Stimulated activated CD4-positive, alpha-beta T cell treated with anti-CD3 and anti-CD28 coated beads, Interleukin-4, amount 100 ng/mL, for 1 hour (primary cell): ENCODE data around the gene DRAM1.
"Not testable (repeated sequence)": the region's sequence is repeated elsewhere in the genome, so short reads cannot be mapped to it uniquely, and the experiment has no call there.

Experiments
- DNase-seq: peaks from one replicate; pipeline ENCODE4 v3.0.0-alpha.2; 2020

DRAM1 gene

DNA sequence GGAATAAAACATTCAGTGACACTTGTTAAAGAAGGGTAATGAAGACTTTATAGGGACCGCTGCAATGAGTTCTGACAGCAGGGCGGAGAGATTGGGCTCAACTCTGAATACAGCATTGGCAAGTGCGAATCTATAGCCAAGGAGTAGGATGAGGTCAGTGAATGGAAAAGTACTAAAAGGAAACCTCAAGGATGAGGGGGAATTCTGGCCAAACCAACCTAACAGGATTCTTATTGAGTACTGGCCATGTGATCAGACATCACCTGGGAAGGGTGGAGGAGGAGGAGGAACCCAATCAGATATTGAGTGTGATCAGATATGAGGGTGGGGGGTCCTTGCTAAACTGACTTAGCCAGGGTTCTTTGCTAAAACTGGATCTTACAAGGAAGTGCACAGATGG is 31.0 kb downstream of the DRAM1 start:
- no peak for DNase-seq

DNA sequence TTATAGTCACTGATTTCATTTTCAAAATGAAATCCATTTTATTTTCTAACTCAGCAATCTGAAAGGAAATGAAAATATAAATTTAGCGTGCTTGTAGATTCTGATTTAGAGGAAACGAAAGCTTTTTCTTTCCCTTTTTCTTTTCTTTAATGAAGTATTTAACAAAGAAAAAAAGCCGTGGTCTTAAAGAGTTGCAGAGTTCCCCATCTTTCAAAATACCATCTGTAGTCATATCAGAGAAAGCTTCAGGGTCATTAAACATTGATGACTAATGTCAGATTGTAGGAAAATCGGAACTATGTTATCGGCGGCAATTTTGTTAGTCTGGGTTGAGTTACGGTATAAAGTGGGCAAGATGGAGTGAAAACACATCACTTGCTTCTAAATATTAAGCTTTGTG is 32.3 kb downstream of the DRAM1 start:
- no peak for DNase-seq

DNA sequence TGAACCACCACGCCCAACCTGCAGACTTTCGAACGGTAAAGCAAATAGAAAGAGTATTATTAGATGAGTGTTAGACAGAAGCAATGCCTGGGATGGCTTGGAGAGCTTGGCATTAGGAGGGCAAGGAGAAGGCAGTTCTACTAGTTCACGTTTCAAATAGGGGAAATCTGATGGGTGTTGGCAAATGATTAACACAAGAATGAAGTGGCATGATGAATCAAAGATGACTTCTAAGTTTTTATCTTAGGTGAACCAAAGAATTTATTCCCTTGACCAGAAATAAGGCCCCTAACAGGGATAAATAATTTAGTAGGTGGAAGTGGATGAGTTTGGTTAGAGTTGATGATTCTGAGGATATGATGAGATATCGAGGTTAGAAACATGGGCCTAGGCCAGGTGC is 38.5 kb downstream of the DRAM1 start:
- DNase-seq = no peak

DNA sequence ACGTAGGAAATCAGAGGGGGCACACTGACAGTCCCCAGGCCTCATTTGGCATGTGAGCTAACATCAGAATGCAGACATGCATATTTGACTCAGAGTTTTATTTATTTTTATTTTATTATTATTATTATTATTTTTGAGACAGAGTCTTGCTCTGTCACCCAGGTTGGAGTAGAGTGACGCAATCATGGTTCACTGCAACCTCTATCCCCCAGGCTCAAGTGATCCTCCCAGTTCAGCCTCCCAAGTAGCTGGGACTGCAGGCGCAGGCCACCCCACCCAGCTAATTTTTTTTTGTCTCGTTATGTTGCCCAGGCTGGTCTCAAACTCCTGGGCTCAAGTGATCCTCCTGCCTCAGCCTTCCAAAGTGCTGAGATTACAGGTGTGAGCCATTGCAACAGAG is 41.4 kb downstream of the DRAM1 start:
- not testable (repeated sequence) for DNase-seq

DNA sequence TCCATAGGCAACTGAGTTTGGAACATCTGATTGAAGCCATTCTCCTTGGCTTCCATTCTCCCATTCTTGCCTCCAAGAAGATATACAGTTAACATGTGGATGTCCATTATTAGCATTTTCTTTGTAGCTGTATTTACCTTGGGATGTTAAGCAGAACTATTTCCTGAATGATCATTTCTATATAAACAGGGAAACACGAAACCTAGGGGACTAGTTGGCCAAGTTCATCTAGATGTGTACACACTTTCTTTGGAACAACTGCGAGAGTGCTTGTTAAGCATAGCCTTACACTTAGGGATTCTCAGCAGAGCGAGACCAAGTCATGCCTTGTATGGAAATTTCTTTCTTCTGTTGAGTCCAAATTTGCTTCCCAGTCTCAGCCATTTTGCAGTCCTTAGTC is 42.1 kb downstream of the DRAM1 start:
- no peak for DNase-seq

DNA sequence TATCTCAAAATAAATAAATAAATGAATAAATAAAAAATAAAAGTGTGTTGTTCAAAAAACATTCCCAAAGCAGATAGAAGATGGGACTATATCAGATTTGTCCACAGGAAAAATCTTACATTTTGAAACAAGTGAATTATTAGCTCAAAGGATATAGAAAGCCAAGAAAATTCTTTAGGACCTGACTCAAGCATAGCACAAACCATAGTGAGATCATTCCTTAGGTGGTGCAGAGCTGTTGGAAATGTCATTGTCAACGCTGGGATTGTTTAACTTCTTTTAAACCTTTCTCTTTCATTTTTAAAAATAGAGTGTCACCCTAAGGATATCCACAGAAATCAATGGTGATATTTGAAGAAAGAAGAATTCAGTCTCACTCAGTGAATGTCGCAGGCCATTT is 43.5 kb downstream of the DRAM1 start:
- DNase-seq = no peak

DNA sequence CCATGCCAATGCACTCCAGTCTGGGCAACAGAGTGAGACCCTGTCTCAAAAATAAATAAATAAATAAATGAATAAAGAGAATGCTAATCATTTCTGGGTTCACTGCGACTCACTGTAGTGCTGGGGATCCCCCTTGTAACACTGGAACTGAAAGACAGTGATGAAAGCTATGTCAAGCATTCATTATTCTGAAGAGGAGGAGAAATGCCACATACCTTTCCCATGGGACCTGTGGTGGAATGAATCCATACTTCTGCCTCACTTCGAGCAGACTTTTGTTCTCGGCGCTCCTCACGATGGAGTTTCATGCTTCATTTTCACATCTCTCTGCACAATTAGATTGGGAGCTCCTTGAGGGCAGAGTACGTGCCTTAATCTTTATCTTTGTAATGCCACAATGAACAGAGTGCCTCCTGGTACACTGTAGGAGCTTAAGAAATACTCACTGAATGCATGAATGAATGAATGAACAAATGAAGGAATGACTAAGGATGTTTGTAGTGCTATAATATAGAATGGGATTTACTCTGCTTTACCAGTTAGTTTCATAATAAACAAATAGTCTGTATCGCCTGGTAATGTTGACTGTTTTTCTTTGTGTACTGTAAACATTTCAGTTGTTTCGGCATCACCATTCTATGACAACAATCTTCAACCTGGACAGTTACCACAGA is 45.8 kb downstream of the DRAM1 start:
- no peak for DNase-seq

DNA sequence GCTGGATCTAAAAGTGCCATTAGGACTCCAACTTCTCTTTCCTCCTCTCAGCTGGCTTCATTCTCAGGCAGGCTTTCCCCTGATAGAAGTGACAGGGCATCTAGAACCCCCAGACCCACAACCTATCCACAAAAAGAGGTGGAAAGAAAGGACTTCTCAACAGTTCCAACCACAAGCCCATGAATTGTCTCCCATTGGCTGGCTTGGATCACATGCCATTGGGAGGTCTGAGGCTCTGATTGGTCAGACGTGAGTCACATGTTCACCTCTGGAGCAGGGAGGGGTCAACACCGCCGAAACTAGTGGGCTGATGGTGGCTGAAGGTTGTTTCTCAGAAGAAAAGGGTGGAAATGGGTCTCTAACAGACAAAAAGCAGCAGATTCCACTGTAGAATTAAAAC is 47.2 kb downstream of the DRAM1 start:
- no peak for DNase-seq

DNA sequence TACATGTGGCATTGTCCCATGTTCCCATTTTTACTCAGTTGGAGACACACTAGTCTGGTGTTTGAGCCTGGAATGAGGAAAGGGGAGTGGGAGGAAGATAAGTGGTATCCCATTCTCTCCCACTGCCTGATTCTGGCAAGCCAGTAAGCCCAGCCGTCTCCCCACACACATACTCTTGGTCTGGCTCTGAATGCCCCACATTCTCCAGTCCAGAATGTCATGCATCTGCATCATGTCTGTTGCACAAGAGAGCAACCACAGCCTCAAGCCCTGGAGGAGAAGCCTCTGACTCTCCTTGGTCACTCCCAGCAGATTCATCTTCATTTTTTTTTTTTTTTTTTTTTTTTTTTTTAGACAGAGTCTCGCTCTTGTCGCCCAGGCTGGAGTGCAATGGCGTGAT is 48.0 kb downstream of the DRAM1 start:
- no peak for DNase-seq

DNA sequence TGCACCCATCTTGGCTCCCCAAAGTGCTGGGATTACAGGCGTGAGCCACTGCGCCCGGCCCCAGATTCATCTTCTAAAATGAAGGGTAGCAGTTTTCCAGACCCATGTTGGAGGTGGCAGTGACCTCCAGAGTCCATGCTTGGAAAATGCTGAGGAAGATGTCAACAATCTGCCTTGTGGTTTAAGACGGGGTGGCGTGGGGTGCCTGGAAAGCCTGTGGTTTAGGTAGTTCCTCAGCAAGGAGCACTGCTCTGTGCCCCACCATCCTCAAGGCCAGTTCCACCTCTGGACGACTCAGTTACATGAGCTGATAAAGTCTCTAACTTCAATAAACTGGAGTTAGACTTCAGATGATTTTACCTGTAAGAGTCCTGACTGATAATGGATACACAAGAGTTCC is 48.6 kb downstream of the DRAM1 start:
- no peak for DNase-seq

DNA sequence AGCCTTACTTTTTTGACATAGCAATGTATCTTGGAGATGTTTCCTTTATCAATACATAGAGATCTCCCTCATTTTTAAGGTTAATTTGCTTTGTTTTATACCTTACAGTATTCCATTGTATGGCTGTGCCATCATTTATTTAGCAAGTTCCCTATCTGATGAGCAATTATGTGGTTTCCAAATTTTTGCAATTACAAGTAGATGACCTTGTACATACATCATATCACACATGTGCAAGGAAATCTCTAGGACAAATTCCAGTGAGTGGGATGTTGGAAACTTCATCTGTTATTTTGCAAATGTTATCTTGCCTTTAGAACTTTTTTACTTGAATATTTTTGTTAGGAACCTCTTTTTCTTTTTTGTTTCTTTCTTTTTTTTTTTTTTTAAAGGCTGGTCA is 49.7 kb downstream of the DRAM1 start:
- DNase-seq = no peak

DNA sequence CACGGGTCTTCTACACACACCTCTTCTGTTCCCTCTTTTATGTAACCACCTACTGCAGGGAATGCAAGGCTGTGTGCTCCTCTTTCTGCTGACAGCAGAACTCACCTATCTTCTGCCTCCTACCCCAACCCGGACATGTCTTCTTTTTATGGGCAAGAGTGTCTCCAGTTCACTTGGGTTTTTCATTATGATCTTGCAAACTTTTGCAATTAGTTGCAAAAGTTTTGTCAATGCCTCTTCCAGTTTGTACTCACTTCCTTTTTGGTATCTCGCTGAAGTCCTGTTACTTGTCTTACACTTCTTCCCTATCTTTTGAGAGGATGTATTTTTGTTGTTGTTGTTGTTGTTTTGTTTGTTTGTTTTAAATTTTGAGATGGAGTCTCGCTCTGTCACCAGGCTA is 50.6 kb downstream of the DRAM1 start:
- no peak for DNase-seq

DNA sequence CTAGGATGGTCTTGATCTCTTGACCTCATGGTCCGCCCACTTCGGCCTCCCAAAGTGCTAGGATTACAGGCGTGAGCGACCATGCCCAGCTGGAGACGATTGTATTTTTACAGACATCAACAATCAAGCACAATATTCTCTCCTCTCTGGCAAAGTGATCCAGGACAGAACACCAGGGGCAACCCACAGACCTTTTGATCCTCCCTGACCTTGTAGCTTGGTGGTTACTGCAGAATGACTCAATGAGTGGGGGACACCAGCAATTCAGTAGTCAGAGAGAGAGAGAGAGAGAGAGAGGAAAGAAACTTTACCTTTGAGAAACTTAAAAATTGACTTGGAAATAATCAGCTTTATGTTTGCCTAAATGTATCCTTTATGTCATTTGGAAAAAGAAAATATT is 51.2 kb downstream of the DRAM1 start:
- DNase-seq = no peak

DNA sequence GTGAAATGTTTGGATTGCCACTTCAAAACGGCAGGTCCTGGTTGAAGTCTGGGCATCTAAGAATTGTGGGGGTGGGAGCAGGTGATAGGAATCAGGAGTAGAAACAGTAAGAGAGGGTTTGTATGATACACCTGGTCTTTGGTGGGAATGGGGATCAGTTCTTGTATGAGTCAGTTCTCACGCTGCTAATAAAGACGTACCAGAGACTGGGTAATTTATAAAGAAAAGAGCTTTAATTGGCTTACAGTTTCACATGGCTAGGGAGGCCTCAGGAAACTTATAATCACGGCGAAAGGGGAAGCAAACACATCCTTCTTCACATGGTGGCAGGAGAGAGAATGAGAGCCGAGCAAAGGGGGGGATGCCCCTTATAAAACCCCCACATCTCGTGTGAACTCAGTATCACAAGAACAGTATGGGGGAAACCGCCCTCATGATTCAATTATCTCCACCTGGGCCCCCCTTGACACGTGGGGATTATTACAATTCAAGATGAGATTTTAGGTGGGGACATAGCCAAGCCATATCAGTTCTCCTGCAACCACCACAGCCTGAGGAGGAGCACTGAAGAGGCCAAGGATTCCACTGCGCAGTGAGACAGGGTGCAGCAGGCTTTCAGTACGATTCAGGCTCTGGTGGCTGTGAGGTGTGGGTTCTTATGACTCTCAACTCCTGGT is 52.1 kb downstream of the DRAM1 start:
- DNase-seq = no peak

DNA sequence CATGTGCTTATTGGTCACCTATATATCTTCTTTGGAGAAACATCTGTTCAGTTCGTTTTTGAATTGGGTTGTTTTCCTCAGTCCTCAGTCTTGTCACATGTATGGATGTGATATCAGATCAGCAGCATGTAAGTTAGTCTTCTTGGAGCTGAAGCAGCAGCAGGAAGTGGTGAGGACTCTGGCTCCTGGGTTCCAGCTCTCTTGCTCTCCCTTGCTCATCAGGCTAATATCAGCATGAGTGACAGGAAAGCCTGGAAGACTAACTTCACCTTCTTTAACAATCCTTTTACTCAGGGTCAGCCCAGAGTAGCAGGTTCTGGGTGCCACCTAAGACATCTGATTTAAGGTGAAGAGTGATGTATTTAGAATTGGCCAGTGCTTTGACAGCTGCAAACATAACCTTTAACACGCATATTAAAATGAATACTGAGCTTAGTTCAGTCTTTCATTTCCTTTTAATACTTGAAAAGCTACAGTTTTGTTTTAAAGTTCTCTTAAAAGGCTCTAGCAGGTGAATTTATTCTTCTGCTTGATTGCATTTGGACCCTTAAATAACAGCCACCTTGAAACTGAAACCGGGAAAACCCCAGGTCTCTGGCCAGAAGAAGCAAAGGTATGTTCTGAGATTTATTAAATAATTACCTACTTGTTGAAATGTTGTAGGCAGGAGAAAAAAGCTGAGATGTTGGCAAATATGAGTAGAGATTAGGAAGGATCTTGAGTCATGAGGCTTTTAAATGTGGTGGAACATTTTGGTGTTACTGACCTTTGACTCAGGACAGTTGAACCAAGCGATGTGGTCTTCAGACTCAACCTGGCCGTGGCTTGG is 54.3 kb downstream of the DRAM1 start:
- no peak for DNase-seq

DNA sequence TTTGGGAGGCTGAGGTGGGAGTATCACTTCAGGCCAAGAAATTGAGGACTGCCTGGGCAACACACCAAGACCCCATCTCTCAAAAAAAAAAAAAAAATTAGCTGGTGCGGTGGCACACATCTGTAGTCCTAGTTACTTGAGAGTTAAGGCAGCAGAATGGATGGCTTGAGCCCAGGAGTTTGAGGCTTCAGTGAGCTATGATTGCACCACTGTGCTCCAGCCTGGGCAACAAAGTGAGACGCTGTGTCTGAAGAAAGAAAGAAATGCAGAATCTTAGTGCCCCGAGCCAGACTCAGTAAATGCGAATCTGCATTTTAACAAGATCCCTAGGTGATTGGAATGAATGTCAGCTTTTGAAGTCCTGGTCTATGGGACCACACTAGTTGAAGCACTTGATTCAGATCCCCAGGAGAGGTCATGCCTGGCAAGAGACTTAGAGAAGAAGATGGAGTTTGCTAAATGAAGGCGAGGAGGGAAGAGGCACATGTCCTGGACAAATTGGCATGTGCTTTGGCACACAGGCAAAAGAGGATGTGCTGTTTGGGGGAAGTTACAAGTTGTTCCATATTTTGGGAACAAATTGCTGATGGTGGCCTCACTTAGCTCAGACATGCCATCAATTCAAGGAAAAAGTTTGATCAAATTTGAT is 56.6 kb downstream of the DRAM1 start:
- DNase-seq = no peak

DNA sequence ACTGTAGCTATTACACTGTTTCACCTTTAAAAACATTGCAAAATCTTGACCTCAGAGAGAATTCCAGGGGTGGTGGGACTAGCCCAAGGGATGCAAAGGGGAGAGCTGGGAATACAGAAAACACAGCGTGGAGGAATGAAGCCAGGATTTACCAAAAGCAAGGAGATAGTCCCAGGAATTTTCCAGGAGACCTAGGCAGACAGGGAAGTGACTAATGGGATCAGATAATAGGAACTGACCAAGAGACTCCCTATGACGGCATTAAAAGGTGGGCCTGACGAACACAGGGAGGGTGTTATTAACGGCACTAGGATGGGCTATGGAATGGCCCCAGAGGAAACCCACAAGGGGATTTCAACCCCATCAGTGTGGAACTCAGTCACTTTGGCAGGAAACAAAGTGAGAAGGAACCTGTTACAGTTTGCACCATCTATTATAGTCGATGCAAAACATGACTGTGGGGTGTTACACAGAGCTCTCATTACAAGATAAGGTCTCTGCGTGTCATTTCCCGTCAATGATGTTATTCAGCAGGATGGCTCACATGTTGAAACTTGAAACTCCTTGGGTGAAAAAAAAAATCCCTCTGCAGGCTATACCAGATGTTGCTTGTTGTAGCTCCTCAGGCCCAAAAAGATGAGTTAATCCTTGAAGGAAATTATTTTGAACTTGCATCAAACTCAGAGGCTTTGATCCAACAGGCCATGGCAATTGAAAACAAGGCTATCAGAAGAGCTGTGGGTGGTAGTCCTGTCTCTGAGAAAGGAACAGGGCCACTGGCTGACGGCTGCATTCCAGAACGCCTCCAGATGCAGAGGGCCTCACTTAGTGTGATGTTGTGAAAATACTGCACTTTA is 58.7 kb downstream of the DRAM1 start:
- no peak for DNase-seq

DNA sequence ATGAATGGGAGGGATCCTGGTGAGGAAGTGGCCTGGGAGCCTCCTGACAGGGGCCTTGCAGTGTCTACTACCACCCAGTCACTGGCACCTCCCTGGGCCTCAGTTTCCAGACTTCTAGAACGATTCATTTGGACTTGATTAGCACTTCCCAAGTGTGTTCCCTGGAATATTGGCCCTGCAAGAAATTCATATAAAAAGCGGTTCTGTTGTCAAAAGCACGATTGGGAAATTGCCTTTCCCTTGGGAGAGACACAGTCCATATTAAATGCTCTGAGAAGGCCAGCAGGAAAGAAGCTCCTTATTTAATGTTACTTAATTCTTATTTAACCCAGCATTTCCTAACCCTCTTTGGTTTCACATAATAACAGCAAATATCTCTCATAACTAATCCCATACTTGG is 61.9 kb downstream of the DRAM1 start:
- DNase-seq = no peak

DNA sequence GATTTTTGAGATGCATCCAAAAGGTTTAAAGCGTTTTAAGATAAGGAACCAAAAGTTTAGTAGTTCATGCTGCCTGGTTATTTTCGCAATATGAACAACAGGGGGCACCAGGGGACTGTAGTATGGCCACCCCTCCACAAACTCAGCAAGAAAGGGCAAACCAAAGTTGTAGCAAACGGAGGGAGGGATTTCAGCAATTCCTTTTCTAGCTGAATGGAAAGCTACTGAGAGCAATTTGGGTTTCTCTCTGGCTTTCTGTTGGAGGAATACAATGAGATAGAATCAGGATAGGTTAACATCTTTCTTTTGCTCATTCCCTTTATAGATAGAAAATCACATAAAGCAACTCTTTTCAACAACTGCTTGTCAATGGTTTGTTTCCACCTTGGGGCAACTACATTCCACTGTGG is 62.5 kb downstream of the DRAM1 start:
- DNase-seq = peak; percentile 21

DNA sequence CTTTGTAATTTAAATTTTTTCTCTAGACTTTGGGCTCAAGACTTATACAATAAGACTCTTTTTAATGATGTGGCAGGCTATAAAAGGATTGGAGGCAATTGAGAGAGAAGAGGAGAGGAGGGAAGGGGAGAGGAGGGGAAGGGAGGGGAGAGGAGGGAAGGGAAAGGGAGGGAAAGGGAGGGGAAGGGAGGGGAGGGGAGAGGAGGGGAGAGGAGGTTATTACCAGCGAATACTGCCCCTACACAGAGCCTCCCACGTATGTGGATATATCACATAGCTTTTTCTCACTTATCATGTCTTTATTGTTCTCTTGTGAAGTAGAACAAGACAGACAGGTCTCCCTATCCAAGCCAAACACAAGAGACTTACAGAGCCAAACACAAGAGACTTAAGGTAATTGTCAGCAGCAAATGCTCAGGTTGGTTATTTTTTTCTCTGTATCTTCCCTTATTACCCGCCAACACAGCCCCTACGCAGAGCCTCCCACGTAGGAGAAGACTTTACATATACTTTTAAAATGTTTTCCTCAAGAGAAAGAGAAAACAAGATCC is 63.1 kb downstream of the DRAM1 start:
- no peak for DNase-seq

DNA sequence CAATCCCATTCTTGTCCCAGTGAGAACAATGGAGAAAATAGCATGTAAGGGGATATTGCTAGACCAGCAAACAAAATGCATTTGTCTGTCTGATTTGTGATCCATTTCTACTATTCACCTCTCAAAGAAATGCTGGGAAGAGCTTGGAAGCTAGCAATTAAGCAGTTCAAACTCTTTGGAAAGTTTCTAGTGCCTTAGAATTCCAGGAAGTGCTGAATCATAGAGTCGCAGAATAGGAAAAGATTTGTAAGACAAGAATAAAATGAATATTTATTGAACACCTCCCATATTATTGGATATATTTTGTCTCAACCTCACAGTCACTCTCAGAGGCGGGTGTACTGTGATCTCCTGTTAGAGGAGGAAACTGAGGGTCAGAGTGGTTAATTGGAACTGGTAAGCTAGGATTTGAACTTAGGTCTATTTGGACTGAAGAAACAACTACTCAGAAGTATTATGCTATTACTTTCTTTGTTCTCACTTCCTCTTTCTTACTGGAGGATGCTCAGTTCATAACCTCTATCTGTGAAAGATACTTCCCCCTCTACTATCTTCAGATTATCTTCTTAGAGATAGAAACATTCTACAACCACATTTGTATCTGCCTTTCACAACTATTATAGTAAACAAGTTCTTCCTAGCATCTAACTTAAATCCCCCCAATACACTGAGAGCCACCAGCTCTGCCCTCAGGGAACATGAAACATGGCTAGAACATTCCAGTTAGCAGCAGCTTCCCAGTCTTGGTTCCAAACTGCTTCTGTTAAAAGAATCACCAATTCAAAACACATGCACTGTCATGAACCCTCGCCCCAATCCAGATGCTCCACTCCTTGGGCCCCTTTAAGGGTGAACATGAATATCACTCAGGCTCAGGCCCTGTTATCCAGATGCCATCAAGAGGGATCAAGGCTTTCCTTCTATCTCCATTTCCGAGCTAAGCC is 64.2 kb downstream of the DRAM1 start:
- DNase-seq = no peak
